ENCODE data around the gene HSDL2.
"Not testable (repeated sequence)": the region's sequence is repeated elsewhere in the genome, so short reads cannot be mapped to it uniquely, and the experiment has no call there.

Gene HSDL2

DNA sequence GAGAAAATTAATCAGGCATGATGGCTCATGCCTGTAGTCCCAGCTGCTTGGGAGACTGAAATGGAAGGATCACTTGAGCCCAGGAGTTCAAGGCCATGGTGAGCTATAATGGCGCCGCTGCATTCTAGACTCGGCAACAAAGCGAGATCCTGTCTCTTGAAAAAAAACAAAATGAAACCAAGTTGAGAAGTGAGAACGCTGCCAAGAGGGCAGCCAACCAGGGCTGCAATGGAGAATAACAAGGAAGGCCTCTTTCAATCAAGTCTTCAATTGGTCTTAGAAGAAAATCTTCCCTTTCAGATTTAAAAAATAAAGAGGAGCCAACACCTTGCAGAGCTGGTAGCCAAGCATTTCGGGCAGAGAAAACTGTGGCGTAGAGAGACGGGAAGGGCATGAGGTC, 121.4 kb downstream of the HSDL2 start:
- no peak for DNase-seq (ENCODE audit: low spot score)

GRCh38 chr9:112502175-112502946, 122.5 kb downstream of the HSDL2 start:
- no peak for DNase-seq (ENCODE audit: low spot score)

DNA sequence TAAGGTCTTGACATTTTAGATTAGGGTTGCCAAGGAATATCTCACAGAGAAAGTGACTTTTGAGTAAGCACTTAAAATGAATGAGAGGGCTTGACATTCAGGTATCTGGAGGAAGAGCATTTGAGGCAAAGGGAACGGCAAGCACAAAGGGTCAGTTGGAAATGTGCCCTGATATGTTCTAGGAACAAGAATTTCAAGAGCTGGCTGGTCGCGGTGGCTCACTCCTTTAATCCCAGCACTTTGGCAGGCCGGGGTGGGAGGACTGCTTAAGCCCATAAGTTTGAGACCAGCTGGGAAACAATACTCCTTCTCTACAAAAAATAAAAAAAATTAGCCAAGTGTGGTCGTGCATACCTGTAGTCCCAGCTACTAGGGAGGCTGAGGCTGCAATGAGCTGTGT, 123.3 kb downstream of the HSDL2 start:
- no peak for DNase-seq (ENCODE audit: low spot score)

DNA sequence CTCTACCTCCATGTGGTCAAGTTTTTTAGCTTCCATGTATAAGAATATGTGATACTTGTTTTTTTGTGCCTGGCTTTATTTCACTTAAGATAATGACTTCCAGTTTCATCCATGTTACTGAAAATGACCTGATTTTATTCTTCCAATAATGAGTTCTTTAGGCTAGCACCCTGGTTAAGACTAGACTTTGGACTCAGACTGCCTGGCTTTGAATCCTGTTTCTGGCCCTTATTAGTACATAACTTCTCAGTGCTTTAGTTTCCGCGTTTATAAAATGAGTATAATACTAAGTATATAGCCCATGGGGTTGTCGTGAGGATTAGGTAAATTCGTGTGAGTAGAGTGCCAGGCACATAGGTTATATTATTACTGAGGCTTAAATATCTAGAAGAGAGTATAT, 125.2 kb downstream of the HSDL2 start:
- DNase-seq (ENCODE audit: low spot score) = no peak

- DNase-seq (ENCODE audit: low spot score) = no peak
Observed at GRCh38 chr9:112505607-112506006, 125.7 kb downstream of the HSDL2 start.

DNA sequence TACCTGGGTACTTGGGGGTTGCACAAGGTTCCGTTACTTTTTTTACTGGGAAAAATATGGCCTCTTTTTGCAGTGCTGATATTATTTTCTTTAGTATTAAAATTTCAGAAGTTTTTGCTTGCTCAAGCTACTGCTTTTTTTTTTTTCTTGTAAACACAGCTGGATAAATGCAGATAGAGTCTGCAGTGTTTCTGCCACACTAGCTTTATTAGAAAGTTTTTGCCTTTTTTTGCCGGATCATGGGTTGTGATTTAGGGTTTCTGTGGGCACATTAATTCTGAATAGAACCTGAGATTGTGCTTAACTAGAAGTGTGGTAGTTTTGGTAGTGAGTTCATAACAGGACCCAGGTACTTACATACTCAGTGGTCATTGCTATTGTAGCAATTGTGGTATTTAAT, 126.7 kb downstream of the HSDL2 start:
- no peak for DNase-seq (ENCODE audit: low spot score)

- DNase-seq (ENCODE audit: low spot score) = no peak
Observed at GRCh38 chr9:112507001-112507680, 127.2 kb downstream of the HSDL2 start.

DNA sequence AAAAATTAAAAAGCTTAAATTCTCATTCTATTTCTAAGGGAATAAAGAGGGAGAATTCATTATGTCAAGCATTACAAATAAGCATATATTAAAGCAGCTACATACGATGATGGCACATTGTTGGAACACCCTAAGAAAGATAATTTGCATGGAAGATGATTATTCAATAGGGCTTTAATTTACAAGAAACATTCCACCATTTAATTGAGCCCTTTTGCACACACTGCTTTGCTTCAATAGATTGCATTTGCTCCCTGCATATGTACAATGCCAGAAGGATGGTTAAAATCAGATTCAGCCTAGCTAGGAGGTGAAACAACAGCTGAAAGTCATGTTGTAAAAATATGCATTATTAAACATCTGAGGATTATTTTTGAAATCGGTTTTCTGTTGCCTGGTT, 128.5 kb downstream of the HSDL2 start:
- no peak for DNase-seq (ENCODE audit: low spot score)

DNA sequence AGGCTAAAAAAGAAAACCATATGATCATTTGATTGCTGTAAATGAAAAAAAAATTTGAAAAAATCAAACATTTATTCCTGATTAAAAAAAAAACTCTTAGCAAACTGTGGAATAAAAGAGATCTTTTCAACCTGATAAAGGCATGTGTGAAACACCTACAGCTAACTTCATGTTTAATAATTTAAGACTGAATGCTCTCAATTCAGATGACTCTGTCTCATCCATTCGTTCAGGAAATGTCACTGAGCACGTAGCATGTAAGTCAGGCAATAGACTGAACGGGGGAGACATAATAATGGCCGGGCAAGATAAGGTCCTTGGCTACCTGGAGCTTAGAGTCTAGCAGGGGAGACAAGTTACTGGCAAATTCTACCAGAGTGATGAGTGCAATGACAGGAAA, 132.5 kb downstream of the HSDL2 start:
- DNase-seq (ENCODE audit: low spot score) = not testable (repeated sequence)

- no peak for DNase-seq (ENCODE audit: low spot score)
Observed at GRCh38 chr9:112516769-112517168, 136.9 kb downstream of the HSDL2 start.

- no peak for DNase-seq (ENCODE audit: low spot score)
Observed at GRCh38 chr9:112520069-112520468, 140.2 kb downstream of the HSDL2 start.

GRCh38 chr9:112520656-112521055, 140.7 kb downstream of the HSDL2 start:
- DNase-seq (ENCODE audit: low spot score) = no peak
